A673 (cell line): Measurements from ENCODE around the gene CCDC33.

Source experiments
- EZH2 ChIP-seq: fragments of 200-600 bp; sonication (generic); IDR thresholded peaks from 2 replicates; pipeline ENCODE4 v1.6.1; 2017; ENCODE audit warnings: borderline replicate concordance, low read depth, mild to moderate bottlenecking, mixed read lengths, antibody characterized with exemption, low read length; ENCODE audit not compliant: poor library complexity, severe bottlenecking
- TF ChIP-seq, protein P1 (sequence below): fragments of 300-800, 200-600 bp; sonication (generic); conservative IDR thresholded peaks from 2 replicates; pipeline ENCODE4 v1.5.1; 2017; ENCODE audit warnings: low read depth, mild to moderate bottlenecking, antibody characterized with exemption, low read length, moderate library complexity, mixed read lengths

DNA sequence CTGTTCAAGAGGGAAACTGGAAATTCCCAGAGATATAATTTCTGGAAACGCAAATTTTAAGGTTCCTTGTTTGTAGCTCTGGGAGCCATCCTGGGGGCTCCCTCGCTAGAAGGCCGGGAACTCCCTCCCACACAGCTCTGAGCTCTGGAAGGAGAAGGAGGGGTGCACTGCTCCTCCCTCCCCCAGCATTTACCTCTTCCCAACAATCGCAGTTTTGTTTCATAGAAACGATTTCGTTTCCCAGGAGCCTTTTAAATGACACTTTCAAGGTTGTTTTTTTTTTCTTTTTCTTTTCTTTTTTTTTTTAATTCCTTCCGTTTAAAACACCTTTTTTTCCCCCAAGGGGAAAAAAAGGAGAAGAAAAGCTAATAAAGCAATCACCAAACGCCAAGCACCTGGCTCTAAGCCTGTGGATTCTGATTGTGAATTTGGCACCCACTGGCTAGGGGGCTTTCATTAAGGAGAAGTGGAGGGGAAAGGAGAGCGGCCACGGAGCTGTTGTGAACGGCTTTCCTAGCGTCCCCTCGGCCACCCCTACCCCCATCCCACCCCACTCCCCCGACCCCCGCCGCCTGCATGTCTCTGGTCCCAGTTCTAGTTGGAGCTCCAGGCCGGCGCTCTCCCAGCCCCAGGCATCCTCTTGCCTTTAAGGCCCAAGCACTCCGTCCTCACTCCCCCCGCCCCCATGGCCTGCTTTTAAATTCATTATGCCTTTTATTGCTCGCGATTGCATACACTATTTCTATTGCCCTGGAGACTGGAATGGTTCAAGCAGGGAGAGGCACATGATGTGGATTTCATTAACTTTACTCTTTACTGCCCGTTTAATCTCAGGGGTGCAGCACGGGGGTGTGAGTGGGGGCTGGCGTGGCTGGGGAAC is 13.6 kb upstream of the CCDC33 start:
- TF ChIP-seq, protein P1, sequence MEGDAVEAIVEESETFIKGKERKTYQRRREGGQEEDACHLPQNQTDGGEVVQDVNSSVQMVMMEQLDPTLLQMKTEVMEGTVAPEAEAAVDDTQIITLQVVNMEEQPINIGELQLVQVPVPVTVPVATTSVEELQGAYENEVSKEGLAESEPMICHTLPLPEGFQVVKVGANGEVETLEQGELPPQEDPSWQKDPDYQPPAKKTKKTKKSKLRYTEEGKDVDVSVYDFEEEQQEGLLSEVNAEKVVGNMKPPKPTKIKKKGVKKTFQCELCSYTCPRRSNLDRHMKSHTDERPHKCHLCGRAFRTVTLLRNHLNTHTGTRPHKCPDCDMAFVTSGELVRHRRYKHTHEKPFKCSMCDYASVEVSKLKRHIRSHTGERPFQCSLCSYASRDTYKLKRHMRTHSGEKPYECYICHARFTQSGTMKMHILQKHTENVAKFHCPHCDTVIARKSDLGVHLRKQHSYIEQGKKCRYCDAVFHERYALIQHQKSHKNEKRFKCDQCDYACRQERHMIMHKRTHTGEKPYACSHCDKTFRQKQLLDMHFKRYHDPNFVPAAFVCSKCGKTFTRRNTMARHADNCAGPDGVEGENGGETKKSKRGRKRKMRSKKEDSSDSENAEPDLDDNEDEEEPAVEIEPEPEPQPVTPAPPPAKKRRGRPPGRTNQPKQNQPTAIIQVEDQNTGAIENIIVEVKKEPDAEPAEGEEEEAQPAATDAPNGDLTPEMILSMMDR = no peak
- TF ChIP-seq EZH2 = no peak
